HepG2 (cell line): ENCODE data around the gene CCDC196. TPM values are rescaled to one million over a fixed set of nuclear protein-coding genes. Genes with fewer than 3 reads are reported as not detected.

Experiments used
- ARNTL ChIP-seq: sonication (generic); formaldehyde crosslinking; IDR thresholded peaks from 2 replicates; pipeline ENCODE4 v1.4.0; 2020; ENCODE audit warnings: mild to moderate bottlenecking, missing genetic modification reagents
- CBFB ChIP-seq: sonication (generic); formaldehyde crosslinking; IDR thresholded peaks from 2 replicates; pipeline ENCODE4 v1.4.0; 2020; ENCODE audit warnings: missing genetic modification reagents
- CEBPZ ChIP-seq: IDR thresholded peaks from 2 replicates; pipeline ENCODE4 v1.6.1; 2012; ENCODE audit warnings: low read length, improper control_type of control experiment
- DMTF1 ChIP-seq: sonication (generic); formaldehyde crosslinking; IDR thresholded peaks from 2 replicates; pipeline ENCODE4 v1.4.0; 2020; ENCODE audit warnings: mild to moderate bottlenecking, missing genetic modification reagents
- HNRNPLL ChIP-seq: fragments of 200-400 bp; formaldehyde crosslinking; IDR thresholded peaks from 2 replicates; pipeline ENCODE4 v1.6.1; 2017; ENCODE audit warnings: mild to moderate bottlenecking, low read depth, low read length; ENCODE audit not compliant: poor library complexity, severe bottlenecking
- IKZF5 ChIP-seq: IDR thresholded peaks from 2 replicates; pipeline ENCODE4 v1.6.1; 2018; ENCODE audit warnings: missing genetic modification reagents, mild to moderate bottlenecking, missing compliant biosample characterization
- KAT2B ChIP-seq: fragments of 150-350 bp; IDR thresholded peaks from 2 replicates; pipeline ENCODE4 v1.6.1; 2014; ENCODE audit warnings: low read depth, low read length, borderline replicate concordance
- NAIF1 ChIP-seq: sonication (generic); formaldehyde crosslinking; IDR thresholded peaks from 2 replicates; pipeline ENCODE4 v1.5.0; 2020; ENCODE audit warnings: mild to moderate bottlenecking, missing genetic modification reagents, borderline replicate concordance
- PAWR ChIP-seq: sonication (generic); formaldehyde crosslinking; IDR thresholded peaks from 2 replicates; pipeline ENCODE4 v1.4.0; 2020; ENCODE audit warnings: missing genetic modification reagents, mild to moderate bottlenecking, borderline replicate concordance
- PAX8 ChIP-seq: sonication (generic); formaldehyde crosslinking; IDR thresholded peaks from 2 replicates; pipeline ENCODE4 v1.8.0; 2022; ENCODE audit warnings: mild to moderate bottlenecking, missing genetic modification reagents, borderline replicate concordance
- PHF21A ChIP-seq: sonication (generic); formaldehyde crosslinking; IDR thresholded peaks from 2 replicates; pipeline ENCODE4 v1.5.0; 2020; ENCODE audit warnings: mild to moderate bottlenecking, missing genetic modification reagents
- PPARG ChIP-seq: conservative IDR thresholded peaks from 2 replicates; pipeline ENCODE4 v1.6.1; 2016; ENCODE audit warnings: missing biosample characterization, missing genetic modification reagents
- SNAI1 ChIP-seq: sonication (generic); formaldehyde crosslinking; IDR thresholded peaks from 2 replicates; pipeline ENCODE4 v1.5.0; 2020; ENCODE audit warnings: mild to moderate bottlenecking, missing genetic modification reagents, borderline replicate concordance
- THAP8 ChIP-seq: sonication (generic); formaldehyde crosslinking; IDR thresholded peaks from 2 replicates; pipeline ENCODE4 v1.5.1; 2020; ENCODE audit warnings: missing genetic modification reagents, mild to moderate bottlenecking, borderline replicate concordance
- YEATS2 ChIP-seq: sonication (generic); formaldehyde crosslinking; IDR thresholded peaks from 2 replicates; pipeline ENCODE4 v1.4.0; 2020; ENCODE audit warnings: missing genetic modification reagents, borderline replicate concordance
- ZNF180 ChIP-seq: sonication (generic); formaldehyde crosslinking; IDR thresholded peaks from 2 replicates; pipeline ENCODE4 v1.4.0; 2020; ENCODE audit warnings: low read depth, missing genetic modification reagents, borderline replicate concordance
- ZNF263 ChIP-seq: sonication (generic); formaldehyde crosslinking; IDR thresholded peaks from 2 replicates; pipeline ENCODE4 v1.4.0; 2020; ENCODE audit warnings: missing genetic modification reagents
- ZNF326 ChIP-seq: sonication (generic); formaldehyde crosslinking; IDR thresholded peaks from 2 replicates; pipeline ENCODE4 v1.4.0; 2020; ENCODE audit warnings: missing genetic modification reagents, borderline replicate concordance
- ZNF431 ChIP-seq: sonication (generic); formaldehyde crosslinking; IDR thresholded peaks from 2 replicates; pipeline ENCODE4 v1.9.0; 2022; ENCODE audit warnings: missing genetic modification reagents, low read depth, mild to moderate bottlenecking, borderline replicate concordance
- ZNF614 ChIP-seq: IDR thresholded peaks from 2 replicates; pipeline ENCODE4 v1.6.1; 2018; ENCODE audit warnings: missing biosample characterization, missing genetic modification reagents, inconsistent platforms, borderline replicate concordance
- ZNF670 ChIP-seq: sonication (generic); formaldehyde crosslinking; IDR thresholded peaks from 2 replicates; pipeline ENCODE4 v1.8.0; 2022; ENCODE audit warnings: mild to moderate bottlenecking, missing genetic modification reagents, borderline replicate concordance
- ZNF879 ChIP-seq: sonication (generic); formaldehyde crosslinking; IDR thresholded peaks from 2 replicates; pipeline ENCODE4 v1.8.1; 2023; ENCODE audit warnings: missing genetic modification reagents
- polyA plus RNA-seq, 8 experiments: library from polyadenylated mRNA; depleted of rRNA in 3 of 8; stranded (reverse) in 7 of 8; unstranded in 1 of 8; fragments of >200 nt; fragmentation: Illumina TruSeq in 4 of 8; extraction: Trizol in 4 of 8; gene quantifications; 2 replicates each; pipeline versions ENCODE4 v1.2.1 to v1.2.3, GENCODE V29; 2011 to 2016; ENCODE audit warnings: low read depth in 4 of 8, missing spikeins in 1 of 8, mixed read lengths in 1 of 8; ENCODE audit not compliant: insufficient read depth in 1 of 8
- total RNA-seq, 5 experiments: library from RNA; depleted of rRNA; stranded (reverse); fragments of >200 nt; fragmentation: Illumina TruSeq; extraction: Trizol; gene quantifications; 2 replicates each; pipeline ENCODE4 v1.2.3, GENCODE V29; 2016; ENCODE audit warnings: low read depth in 1 of 5

CCDC196 gene
- total and polyA plus RNA-seq, 2 of the 13 experiments (the other 11 are each of a cell fraction or from before 2014, with no cell fraction given): not detected

GRCh38 chr14:66508846-66509621, 22.9 kb downstream of the CCDC196 start (continued):
- no peak for TF ChIP-seq ZNF614
- no peak for TF ChIP-seq ZNF180
- TF ChIP-seq KAT2B: no peak
- TF ChIP-seq NAIF1 (CRISPR knock-in tag): no peak
- TF ChIP-seq PAX8 (CRISPR knock-in tag): no peak
- TF ChIP-seq CEBPZ: no peak
- no peak for TF ChIP-seq CBFB (CRISPR knock-in tag)
- 0 out of 2 replicates have a peak, but pooled peaks have one; percentile 56 for TF ChIP-seq ZNF879 (CRISPR knock-in tag)
- TF ChIP-seq ZNF431 (CRISPR knock-in tag): no peak
- TF ChIP-seq SNAI1: 0 out of 2 replicates have a peak, but pooled peaks have one; percentile 64
- TF ChIP-seq ARNTL (CRISPR knock-in tag): no peak
- TF ChIP-seq ZNF263 (CRISPR knock-in tag): peak; percentile 38; the same call in 1 of the 2 replicates
- no peak for TF ChIP-seq PHF21A (CRISPR knock-in tag)
- no peak for TF ChIP-seq PPARG (CRISPR knock-in tag)
- no peak for TF ChIP-seq PAWR (CRISPR knock-in tag)
- TF ChIP-seq HNRNPLL: peak; percentile 32
- TF ChIP-seq ZNF670: no peak
- TF ChIP-seq DMTF1 (CRISPR knock-in tag): no peak
- no peak for TF ChIP-seq IKZF5 (CRISPR knock-in tag)
- TF ChIP-seq YEATS2 (CRISPR knock-in tag): no peak
- no peak for TF ChIP-seq ZNF326
- no peak for TF ChIP-seq THAP8 (CRISPR knock-in tag)
